ENCODE measurements around the gene EPHA2.

DNA sequence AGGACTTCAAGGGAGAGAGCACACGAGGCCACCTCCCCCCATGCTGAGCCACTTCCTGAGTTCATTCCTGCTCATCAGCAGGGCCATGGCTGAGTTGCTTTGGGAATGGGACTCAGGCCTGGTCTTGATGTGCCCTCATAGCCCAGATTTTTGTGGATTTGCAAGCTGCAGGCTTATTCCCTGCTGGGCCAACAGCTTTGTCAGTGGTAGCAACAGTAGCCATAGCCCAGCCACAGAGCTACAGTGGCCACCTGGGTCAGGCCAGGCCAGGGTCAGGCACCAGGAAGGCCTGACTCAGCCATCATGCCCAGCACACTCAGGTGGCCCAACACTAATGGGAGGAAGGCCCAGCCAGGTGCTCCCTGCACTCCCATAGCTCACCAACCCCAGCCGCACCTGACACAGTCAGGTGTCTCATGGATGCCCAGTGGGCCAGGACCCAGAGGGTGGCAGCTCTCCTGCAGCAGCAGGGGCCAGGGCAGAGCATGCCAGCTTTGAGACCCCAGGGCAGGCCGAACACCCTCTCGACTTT is 33.5 kb downstream of the EPHA2 start:
- TF ChIP-seq, protein P1, sequence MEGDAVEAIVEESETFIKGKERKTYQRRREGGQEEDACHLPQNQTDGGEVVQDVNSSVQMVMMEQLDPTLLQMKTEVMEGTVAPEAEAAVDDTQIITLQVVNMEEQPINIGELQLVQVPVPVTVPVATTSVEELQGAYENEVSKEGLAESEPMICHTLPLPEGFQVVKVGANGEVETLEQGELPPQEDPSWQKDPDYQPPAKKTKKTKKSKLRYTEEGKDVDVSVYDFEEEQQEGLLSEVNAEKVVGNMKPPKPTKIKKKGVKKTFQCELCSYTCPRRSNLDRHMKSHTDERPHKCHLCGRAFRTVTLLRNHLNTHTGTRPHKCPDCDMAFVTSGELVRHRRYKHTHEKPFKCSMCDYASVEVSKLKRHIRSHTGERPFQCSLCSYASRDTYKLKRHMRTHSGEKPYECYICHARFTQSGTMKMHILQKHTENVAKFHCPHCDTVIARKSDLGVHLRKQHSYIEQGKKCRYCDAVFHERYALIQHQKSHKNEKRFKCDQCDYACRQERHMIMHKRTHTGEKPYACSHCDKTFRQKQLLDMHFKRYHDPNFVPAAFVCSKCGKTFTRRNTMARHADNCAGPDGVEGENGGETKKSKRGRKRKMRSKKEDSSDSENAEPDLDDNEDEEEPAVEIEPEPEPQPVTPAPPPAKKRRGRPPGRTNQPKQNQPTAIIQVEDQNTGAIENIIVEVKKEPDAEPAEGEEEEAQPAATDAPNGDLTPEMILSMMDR (IDR thresholded peaks at IDR 0.05), result no peak
- TF ChIP-seq EP300 (IDR thresholded peaks at IDR 0.05) (no peak), POLR2A (IDR thresholded peaks at IDR 0.05) (no peak)
